Glutamatergic neuron (in vitro differentiated cells): ENCODE data around the gene FBLIM1. TPM values are rescaled to one million over a fixed set of nuclear protein-coding genes. Genes with fewer than 3 reads are reported as not detected.
A peak's percentile ranks its signal among the peaks of the same experiment; 100 is the strongest.

Experiments used
- DNase-seq: peaks from one replicate; pipeline ENCODE4 v3.0.0; 2022
- H3K27ac Mint-ChIP-seq: one replicate; pipeline ENCODE4 v1.8.0; 2020; ENCODE audit warnings: mild to moderate bottlenecking, mixed read lengths, inconsistent platforms; ENCODE audit not compliant: unreplicated experiment
- H3K27me3 Mint-ChIP-seq: one replicate; pipeline ENCODE4 v1.8.0; 2020; ENCODE audit warnings: mild to moderate bottlenecking, moderate library complexity, mixed read lengths, inconsistent platforms; ENCODE audit not compliant: unreplicated experiment
- H3K36me3 Mint-ChIP-seq: one replicate; pipeline ENCODE4 v1.8.0; 2020; ENCODE audit warnings: mild to moderate bottlenecking, mixed read lengths, inconsistent platforms; ENCODE audit not compliant: unreplicated experiment
- H3K4me1 Mint-ChIP-seq: one replicate; pipeline ENCODE4 v1.8.0; 2020; ENCODE audit warnings: mild to moderate bottlenecking, low read depth, mixed read lengths, inconsistent platforms; ENCODE audit not compliant: unreplicated experiment
- H3K4me3 Mint-ChIP-seq: one replicate; pipeline ENCODE4 v1.8.0; 2020; ENCODE audit warnings: mild to moderate bottlenecking, mixed read lengths, inconsistent platforms; ENCODE audit not compliant: unreplicated experiment
- H3K9me3 Mint-ChIP-seq: one replicate; pipeline ENCODE4 v1.8.0; 2020; ENCODE audit warnings: mild to moderate bottlenecking, moderate library complexity, mixed read lengths, inconsistent platforms; ENCODE audit not compliant: unreplicated experiment
- CTCF ChIP-seq: fragments of 200-600 bp; sonication (generic); IDR thresholded peaks from one replicate; pipeline ENCODE4 v1.5.0; 2021; ENCODE audit not compliant: partially characterized antibody, unreplicated experiment
- total RNA-seq: library from RNA; stranded (reverse); fragmentation: NEBNext Ultra II Directional; extraction: Animal tissue kit (Norgen Biotek cat#: 25700); gene quantifications from one replicate; pipeline ENCODE4 v1.2.1, GENCODE V29; 2021; ENCODE audit not compliant: unreplicated experiment

Gene FBLIM1
- total RNA-seq, 1 donor from 2014 or later: 29.9 TPM

DNA sequence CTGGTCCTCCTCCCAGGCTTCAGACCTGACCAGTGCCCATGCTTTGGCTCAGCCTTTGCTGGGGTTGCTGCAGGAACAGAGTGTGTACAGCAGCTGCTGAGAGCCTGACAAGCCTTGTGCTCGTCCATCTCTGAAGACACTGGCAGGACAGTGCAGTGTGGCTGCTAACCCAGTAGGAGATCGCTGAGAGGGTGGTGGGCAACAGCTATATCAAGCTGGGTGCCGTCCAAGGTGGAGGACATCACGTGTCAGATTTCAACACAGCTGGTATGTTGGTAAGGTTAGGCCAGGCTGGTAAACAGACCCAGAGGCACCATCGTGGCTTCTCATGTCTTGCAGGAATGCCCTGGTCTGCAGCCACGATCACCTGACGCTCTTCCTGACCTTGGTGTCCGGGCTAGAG lies 40.4 kb upstream of the FBLIM1 start:
- Mint-ChIP-seq H3K27ac (no peak overlapping the region), H3K9me3 (peaks cover 11% of the 10 kb centered on the region), H3K36me3 (no peaks in the 10 kb centered on the region), H3K4me1 (peaks cover 17% of the 10 kb centered on the region), H3K4me3 (no peak overlapping the region), H3K27me3 (peaks cover 12% of the 10 kb centered on the region)
- no peak for TF ChIP-seq CTCF
- no peak for DNase-seq

DNA sequence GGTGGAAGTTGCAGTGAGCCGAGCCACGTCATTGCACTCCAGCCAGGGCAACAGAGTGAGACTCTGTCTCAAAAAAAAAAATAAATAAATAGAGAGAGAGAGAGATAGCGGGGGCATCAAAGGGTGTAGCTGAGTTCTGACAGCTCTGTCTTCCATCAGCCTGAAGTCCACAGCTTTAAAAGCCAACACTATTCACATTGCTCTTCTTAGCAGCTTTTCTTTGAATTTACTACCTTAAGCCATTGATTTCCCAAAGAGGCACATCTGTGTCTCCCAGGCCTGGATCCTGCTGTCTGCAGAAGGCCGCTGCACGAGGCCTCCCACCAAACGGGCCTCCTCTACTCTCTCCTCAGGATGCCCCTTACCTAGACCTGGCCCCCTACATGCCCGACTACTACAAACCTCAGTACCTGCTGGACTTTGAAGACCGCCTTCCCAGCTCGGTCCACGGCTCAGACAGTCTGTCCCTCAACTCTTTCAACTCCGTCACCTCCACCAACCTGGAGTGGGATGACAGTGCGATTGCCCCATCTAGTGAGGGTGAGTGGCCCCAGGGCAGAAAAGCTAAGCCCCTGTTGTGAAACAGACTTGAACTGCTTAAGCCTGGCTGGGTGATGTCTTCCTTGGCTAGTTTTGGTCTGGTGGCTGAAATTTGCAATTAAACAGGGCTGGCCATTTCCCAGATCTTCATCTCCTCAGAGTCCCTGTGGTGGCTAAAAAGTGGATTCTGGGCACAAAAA lies 39.0 kb upstream of the FBLIM1 start:
- H3K27ac Mint-ChIP-seq: no peak overlapping the region
- TF ChIP-seq CTCF: no peak
- peaks cover 14% of the 10 kb centered on the region for H3K9me3 Mint-ChIP-seq
- H3K4me1 Mint-ChIP-seq: peaks cover 14% of the 10 kb centered on the region
- H3K27me3 Mint-ChIP-seq: peaks cover 10% of the 10 kb centered on the region
- no peak overlapping the region for H3K4me3 Mint-ChIP-seq
- DNase-seq: no peak
- no peaks in the 10 kb centered on the region for H3K36me3 Mint-ChIP-seq

- Mint-ChIP-seq H3K27me3 (peaks cover 10% of the 10 kb centered on the region), H3K9me3 (peaks cover 12% of the 10 kb centered on the region)
Measured at GRCh38 chr1:15720861-15721260, 37.7 kb upstream of the FBLIM1 start.

GRCh38 chr1:15722411-15722810 lies 36.2 kb upstream of the FBLIM1 start:
- H3K27ac Mint-ChIP-seq: peak overlapping the region; percentile 88
- peaks cover 23% of the 10 kb centered on the region for H3K4me1 Mint-ChIP-seq
- peaks cover 6% of the 10 kb centered on the region for H3K27me3 Mint-ChIP-seq
- H3K4me3 Mint-ChIP-seq: peak overlapping the region; percentile 36
- TF ChIP-seq CTCF: no peak
- peaks cover 4% of the 10 kb centered on the region for H3K36me3 Mint-ChIP-seq
- H3K9me3 Mint-ChIP-seq: peaks cover 12% of the 10 kb centered on the region
- no peak for DNase-seq

More at GRCh38 chr1:15720861-15721260, 37.7 kb upstream of the FBLIM1 start:
- TF ChIP-seq CTCF: no peak
- no peak overlapping the region for H3K27ac Mint-ChIP-seq
- peaks cover under 1% of the 10 kb centered on the region for H3K36me3 Mint-ChIP-seq
- peaks cover 13% of the 10 kb centered on the region for H3K4me1 Mint-ChIP-seq
- H3K4me3 Mint-ChIP-seq: no peak overlapping the region
- DNase-seq: no peak

GRCh38 chr1:15722836-15723532 lies 35.6 kb upstream of the FBLIM1 start:
- Mint-ChIP-seq H3K4me3 (peak overlapping the region; percentile 36), H3K36me3 (peaks cover 4% of the 10 kb centered on the region), H3K9me3 (peaks cover 12% of the 10 kb centered on the region), H3K27ac (peak overlapping the region; percentile 88), H3K27me3 (peaks cover 6% of the 10 kb centered on the region), H3K4me1 (peaks cover 28% of the 10 kb centered on the region)
- no peak for DNase-seq
- TF ChIP-seq CTCF: no peak
